Lung microvascular endothelial cell (primary cell): ENCODE data around the gene TTC23. TPM values are rescaled to one million over a fixed set of nuclear protein-coding genes. Genes with fewer than 3 reads are reported as not detected.

Experiments used
- DNase-seq, 2 donors: peaks; one replicate each; pipeline versions ENCODE4 v3.0.0 to v3.0.0-alpha.2; 2010; ENCODE audit warnings: low read depth in 2 of 2
- total RNA-seq: library from RNA; depleted of rRNA; stranded (reverse); fragments of >200 nt; gene quantifications from 2 replicates; pipeline ENCODE4 v1.2.1, GENCODE V29; 2014

The TTC23 gene
- total RNA-seq, 1 donor from 2014 or later = 17.1 TPM

DNA sequence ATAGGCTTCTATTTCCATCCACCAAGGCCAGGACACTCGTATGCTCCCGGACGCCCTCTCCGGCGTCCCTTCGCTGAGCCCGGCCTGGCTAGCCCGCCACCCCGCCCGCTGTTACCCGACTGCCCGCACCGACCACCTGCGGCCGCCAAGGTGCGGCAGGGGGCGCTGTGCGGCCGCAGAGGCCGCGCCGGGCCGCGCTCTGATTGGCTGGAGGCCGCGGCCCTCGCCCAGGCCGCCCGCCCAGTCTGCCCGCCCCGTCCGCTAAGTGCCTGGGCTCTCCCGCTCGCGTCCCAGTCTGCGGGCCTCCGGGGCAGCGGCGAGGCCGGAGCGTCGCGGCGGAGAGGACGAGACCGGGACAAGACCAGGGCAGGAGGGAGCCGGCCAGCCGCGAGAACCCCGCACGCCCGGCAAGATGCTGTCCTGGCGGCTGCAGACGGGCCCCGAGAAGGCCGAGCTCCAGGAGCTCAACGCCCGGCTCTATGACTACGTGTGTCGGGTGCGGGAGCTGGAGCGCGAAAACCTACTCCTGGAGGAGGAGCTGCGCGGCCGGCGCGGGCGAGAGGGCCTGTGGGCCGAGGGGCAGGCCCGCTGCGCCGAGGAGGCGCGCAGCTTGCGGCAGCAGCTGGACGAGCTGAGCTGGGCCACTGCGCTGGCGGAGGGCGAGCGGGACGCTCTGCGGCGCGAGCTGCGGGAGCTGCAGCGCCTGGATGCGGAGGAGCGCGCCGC is 144.4 kb downstream of the TTC23 start, which contains the start of gene SYNM:
Gene SYNM, plus strand, starts transcription at position 293 of the 726 bp plus-strand sequence. Its CDS starts 120 bp downstream, at position 413.
- DNase-seq = peak; percentile 87 to 95

DNA sequence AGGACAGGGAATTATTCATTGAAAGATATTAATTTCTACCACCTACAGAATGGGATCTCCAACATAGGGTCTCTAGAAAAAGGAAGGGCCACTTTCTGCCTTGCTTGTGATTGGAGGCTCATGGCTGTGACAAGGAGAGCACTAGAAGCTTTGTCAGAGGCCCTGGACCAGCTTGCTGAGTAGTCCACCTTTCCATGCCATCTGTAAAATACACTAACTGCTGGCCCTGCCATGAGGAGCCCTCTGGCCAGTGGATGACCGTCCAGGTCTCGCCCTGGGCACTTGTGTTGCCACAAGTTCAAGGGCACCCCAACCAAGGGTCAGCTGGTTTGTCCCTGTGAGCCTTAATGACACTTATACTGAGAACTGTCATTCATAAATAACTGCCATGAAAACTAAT is 146.1 kb downstream of the TTC23 start:
- no peak for DNase-seq

DNA sequence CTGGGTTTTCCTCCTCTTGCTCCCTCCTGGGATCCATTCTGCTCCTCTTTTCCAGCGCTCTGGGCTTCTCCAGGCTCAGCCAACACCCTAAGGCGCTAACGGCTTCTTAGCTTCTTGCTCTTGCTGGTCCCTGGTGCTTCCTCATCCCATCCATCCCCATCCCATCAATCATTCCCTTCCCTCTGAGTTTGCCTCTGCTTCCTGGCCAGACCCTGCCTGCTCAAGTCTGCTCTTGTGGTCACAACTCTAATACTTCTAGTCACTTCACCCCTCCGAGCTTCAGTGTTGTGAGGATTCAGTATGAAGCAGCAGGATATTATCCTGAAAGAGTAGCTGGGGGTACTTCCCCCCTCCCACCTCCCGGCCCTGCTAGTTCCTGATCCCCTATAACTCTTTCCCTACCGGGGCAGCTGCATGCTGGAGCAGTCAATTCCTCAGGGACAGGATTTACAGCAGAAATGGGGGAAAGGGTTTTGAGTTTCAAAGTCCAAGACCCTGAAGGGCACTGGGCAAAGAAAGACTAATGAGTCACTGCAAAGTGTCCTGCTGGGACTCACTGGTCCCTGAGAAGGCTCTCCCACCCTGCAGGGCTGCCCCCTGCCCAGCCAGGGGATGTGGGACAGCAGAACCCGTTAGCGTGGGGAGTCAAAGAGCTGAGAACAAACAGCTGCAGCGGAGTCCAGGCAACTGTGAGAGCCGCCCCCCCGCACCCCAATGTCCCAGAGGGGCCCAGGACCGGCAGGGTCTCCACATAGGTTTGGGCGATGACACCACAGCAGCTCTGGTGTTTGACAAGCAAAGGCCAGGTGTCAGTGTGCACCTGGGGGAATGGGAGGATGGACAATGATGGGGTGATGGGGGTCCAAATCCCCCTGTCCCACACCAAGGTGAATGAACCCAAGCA is 146.8 kb downstream of the TTC23 start:
- no peak for DNase-seq

DNA sequence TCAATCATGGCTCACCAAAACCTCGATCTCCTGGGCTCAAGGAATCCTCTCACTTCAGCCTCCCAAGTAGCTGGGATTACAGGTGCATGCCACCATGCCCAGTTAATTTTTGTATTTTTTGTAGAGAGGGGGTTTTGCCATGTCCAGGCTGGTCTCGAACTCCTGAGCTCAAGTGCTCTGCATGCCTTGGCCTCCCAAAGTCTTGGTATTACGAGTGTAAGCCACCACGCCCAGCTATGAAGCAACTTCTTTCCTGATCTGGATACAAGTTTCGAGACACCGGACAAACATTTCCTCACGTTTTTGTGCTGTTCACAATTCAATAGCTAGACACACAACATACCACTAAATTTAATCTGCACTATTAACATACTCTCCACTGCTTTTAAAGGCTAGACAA is 147.9 kb downstream of the TTC23 start:
- no peak for DNase-seq

DNA sequence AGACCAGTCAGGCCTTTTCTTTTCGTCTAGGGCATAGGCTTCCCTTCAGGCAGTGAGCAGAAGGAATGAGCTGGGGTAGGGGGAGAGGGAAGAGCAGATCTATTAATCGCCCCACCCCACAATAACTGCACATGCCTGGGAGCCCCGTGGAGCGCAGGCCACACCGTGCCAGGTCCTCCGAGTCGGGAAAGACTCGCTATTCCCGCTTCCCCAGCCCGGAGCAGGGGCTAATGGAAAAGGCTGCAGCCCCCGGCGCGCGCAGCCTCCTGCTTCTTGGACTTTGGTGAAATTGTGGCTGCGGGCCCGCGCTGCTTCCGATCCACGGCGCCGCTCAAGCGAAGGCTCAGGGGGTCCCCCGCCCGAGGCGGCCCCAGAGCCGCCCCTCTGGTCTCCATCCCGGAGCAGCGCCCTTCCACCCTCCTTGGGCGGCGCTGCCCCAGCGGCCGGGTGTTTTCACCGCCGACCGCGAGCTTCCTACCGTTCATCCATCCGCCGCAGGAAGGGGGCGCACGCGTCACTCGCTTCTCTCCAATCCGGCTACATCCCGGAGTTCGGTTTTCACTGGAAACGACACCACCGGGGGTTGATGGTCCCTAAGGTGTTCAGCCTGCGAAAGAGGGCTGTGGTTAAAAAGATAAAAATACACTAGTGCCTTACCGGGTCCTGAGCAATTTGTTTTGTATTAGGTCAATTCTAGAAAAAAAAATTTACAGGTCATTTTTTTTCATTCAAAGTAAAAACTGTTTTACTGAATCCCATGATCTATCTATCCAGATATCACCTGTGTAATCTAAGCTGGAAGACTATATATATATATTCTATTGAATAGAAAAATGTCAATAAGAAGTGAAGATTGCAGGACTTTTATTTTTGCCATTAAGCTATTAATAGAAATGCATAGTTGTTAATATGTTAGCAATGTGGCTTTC is 148.9 kb downstream of the TTC23 start:
- peak; percentile 71 to 82 for DNase-seq

DNA sequence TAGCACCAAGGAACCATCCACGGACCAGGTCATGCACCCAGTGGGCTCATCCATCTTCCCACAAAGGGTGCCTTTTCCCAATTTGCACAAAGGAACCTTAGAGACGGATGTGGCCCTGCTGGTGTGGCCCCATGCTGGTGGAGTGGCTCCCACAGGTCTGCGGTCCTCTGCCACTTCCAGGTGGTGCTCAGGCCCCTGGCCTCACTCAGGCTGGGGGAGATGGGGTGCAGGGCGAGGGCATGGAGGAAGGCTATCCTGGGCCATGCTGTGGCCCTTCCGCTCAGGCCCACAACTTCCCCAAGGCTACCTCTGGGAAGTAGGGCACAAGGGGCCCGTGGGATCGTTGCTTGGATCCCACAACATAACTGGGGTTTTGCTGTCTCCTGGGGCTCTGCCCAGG is 149.7 kb downstream of the TTC23 start:
- DNase-seq = no peak

DNA sequence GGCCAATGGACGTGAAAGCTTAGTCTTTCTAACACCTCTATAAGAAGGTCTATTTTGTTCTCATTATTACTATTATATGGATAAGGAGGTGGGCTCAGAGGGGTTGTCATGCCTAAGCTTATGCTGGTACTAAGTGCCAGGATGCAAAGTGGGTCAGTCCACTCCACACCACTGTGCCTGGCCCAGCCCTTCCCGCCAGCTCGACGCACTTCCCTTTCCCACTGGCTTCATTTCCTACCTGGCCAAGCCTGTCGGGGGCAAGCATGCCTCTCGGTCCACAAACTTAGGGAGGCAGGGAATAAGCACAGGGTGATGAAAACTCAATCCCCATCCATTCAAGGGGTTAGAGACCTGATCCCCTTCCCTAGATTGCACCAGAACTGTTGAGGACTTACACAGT is 150.4 kb downstream of the TTC23 start:
- no peak for DNase-seq

DNA sequence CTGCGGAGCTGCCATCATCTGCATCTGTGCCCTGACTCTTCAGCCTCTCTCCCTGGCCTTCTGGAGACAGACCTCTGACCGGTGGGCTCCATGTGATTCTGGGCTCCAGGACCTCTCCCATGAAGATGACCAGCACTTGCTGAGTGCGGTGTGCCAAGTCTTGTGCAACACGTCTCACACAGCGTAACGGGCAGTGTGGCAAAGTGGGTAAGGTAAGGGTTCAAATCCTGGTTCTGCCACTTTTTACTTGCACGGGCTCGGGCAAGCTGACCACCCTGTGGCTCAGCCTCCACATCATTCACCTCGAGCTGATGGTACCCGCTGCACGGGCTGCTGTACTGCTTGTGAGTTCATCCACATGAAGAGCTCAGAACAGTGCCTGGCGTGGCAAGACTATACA is 151.0 kb downstream of the TTC23 start:
- no peak for DNase-seq

DNA sequence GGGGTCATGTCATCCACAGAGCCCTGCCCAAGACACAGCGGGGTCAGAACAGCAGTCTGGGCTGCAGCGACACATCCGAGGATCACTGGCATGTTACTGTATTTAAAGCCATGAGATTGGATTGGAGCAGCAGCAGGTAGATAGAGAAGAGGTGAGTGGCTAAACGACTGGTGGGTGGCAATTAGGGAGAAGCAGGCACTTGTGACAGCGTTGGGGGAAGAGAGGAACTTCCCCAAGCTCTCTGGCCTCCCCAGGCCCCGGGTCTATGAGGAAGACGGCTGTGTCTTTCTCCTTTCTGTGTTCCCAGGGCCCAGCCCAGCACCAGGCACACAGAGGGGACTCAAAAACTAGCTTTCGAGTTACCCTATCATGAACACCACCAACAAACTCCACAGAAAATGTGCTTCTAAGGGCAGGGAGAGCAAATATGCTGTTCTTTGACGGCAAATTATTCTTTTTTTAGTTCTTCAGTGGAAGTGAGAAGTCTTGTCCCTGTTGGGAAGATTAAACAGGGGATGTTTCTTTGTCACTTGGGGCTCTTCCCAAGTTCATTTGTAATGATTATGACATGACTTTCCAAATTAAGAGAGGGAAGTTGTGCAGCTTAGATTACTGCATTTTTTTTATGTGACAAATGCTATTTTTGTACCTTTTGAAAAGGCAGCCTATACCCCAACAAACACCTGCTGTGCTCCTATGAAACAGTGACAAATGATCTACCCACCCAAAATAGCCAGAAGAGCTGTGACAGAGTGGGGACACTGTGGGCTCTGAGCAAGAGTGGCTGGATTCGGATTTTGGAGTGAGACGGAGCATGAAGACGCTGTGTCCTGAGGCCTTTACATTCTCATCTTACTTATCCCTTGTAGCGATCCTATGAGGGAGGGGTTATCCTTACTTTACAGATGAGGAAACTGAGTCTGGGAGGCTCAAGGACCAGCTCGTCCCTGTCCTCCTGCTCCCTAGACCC is 151.7 kb downstream of the TTC23 start:
- DNase-seq = no peak

DNA sequence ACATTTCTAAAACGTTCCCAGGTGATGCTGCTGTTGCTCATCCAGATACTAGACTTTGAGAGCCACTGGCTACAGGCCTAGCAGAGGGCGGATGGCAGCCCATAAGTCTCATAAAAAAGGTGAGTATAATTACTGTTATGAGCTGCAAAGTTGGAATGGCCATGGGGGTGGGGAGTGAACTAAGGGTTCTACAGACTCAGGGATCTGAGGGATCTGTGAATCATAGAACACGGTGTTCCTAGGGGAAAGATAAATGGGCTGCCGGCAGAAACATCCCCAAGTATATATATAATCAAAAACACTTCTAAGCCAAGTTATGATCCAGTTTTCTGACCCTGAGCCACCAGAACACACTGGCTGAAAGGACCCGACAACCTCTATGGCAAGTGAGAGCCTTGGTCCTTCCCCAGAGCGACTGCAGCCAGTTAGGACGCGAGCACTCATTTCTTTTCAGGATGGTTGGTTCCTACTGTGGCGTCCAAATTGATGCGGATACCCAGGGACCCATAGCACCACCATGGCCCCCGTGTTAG is 152.4 kb downstream of the TTC23 start:
- DNase-seq = no peak

DNA sequence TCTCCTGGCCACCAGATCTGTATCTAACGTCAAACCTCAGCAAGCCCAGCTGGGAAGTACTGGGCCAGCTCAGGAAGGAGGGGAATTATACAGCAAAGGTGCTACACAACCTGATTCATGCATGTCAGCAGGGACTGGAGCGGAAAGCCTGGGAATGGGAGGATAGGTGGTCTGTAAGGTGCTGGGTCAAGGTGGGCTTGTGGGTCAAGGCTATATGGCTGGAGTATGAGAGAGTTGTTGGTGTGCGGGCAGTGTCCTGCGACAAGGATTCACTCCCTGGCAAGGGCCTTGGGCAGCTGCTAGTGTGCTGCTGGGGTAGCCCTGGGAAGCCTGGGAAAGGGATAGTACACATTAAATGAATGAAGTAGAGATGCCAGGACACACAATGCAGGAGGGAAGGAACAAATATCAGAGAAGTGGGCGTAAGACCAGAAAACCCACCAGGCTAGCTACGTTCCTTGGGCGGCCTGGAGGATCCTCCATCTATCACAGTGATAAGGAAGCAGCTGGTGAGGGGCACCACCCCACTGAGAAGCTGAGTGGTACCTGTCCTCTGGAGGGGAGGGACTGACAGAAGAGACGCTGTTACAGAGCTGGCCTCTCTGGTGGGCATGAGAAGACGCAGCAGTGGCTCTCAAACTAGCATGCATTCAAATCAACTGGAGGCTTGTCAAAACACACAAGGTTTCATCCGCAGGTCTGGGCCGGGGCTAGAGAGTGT is 153.0 kb downstream of the TTC23 start:
- DNase-seq = no peak

DNA sequence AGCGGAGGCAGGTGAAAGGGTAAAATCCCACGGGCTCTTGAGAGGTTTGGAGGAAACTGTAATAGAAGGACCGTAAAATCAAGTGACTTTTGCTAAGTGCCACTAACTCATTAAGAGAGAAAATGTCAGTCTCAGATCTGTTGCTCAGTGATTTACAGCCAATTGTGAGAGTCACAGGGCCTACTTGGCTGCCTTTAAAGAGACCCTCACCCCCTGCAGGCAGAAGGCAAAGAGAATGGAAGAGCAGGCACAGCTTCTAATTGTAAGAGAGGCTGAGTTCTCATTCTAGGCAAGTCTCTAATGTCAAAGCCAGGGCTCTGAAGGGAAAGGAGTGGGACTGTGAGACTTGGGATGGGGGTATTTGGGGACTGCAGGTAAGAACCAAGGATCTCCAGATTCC is 153.8 kb downstream of the TTC23 start:
- DNase-seq = no peak

DNA sequence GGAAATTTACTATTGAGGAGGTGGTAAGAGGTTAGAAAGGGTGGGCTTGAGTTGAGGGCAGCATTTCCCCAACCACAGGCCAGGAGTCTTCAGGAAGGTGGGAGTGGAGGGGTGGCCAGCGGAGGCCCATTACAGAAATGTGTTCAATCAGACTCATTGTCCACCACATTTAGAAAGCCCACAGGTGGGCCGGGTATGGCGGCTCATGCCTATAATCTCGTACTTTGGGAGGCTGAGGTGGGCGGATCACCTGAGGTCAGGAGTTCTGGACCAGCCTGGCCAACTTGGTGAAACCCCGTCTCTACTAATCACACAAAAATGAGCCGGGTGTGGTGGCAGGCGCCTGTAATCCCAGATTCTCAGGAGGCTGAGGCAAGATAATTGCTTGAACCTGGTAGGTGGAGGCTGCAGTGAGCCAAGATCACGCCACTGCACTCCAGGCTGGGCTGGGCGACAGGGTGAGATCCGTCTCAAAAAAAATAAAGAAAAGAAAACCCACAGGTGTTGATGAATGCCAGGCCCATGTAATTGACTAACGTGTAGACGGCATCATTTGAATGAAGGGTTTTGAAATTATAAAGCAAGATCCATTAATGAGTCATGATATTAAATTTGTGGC is 156.7 kb downstream of the TTC23 start:
- DNase-seq = no peak

DNA sequence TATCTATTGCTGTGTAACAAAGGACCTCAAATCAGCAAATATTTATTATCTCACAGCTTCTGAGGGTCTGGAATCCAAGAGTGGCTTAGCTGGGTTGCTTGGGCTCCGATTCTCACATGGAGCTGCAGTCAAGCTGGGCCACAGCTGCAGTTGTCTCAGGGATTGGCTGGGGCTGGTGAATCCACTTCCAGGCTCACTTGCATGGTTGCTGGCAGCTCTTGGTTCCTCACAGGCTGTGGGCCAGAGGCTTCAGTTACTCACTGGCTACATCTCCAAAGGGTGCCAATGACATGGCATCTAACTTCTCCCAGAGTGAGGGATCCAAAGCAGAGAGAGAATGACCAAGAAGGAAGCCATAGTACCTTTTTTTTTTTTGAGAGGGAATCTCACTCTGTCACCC is 158.4 kb downstream of the TTC23 start:
- DNase-seq = no peak

DNA sequence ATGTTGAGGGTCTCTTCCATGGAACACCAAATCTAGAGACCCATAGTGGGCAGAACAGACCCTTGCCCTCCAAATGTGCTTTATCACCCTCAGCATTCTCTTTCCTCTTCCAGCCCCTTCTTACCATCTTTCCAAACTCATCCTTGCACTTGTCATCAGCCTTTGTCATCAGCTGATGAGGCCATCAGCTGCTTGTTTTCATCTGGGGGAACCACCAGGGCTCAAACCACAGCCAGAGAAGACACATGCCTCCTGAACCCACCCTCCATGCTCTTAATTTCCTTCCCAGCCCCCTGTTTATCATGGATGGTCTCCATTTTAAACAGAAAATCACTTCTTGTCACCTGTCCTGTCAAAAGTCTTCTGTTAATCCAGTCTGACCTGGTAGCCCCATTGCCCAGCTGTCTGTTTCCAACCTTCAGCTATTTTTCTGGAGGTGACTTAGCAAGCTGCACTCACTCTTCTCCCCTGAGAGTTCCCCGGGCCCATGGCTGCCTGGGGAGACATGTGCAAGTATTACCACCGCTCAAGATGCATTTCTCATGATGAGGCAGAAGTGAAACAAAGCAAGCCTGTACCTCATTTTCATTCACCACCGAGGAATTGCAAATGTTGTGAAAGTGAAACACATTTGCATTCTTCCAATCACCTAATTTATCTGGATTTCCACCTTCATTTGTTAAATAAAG is 159.2 kb downstream of the TTC23 start:
- no peak for DNase-seq

DNA sequence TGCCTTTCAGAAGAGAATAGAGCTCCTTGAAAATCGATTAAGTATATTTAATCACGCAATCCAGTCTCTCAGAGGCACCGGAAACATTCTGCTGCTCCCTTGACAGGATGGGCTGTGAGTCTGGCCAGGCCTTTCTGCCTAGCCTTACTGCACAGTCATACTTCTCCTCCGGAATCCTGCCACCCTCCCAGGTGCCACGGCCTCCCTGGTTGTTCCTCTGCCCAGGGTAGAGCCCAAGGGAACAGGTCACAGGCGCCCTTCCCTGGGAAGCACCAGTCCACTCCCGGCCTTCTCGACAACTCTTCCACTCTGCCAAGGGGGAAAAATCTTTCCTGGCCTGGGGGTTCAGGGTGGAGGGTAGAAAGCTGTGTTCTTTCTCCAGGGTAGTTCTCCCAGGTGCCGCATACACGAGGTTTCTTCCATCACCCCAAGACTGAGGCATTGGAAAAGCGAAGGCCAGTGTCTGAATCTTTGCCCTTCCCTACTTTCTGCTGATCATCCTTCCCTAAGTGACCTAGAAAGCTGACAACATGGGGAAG is 161.9 kb downstream of the TTC23 start:
- no peak for DNase-seq

DNA sequence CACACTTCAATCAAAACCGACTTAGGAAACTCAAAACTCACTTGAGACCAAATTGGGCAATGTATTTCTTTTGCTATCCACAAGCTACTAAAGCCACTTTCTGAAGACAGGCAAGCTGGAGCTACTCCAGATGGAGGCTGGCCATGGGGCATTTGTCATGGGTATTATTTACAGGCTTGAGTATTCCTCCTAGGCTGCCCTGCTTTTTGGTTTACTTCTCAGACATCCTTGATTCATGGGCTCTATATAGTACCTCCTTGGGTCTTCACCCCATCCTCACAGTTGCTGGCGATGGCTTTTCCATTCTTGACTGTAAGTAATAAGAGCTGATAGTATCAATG is 163.1 kb downstream of the TTC23 start:
- DNase-seq = no peak
